ENCODE measurements around the gene TBXT.
"Not testable (repeated sequence)": the region's sequence is repeated elsewhere in the genome, so short reads cannot be mapped to it uniquely, and the experiment has no call there.

Gene TBXT

DNA sequence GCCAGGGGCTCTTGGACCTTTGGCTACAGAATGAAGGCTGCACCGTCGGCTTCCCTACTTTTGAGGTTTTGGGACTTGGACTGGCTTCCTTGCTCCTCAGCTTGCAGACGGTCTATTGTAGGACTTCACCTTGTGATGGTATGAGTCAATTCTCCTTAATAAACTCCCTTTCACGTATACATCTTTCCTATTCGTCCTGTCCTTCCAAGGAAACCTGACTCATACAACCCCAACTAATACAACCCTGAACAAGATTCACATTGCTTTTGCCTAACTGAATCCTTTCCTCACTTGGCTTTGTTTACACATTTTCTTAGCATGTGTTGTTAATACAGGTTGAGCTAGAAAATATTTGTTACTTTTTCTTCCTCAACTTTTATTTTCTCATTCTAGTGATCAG, 21.9 kb downstream of the TBXT start:
- FAIRE-seq (no peak), DNase-seq (ENCODE audit: insufficient read length) (no peak)

DNA sequence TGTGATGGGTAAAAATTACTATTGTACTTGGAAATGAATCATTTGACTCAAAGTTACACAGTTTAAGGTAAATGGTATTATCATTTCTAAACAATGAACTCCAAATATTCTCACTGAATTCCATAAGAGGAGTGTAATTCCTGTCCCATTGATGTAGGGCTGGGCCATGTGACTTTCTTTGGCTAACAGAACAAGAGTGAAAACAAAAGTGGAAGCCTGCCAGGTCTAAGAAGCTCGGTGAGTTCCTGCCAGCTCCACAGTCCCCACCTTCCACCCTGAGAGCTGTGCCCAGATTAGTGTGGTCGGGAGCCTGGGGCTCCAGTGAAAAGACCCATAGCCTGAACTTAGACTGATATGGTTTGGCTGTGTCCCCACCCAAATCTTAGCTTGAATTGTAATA, 24.6 kb downstream of the TBXT start:
- no peak for DNase-seq (ENCODE audit: insufficient read length)
- TF ChIP-seq POLR2AphosphoS5 (IDR thresholded peaks at IDR 0.05; ENCODE audit: low read depth, low read length) = no peak
- no peak for TF ChIP-seq POLR2A (IDR thresholded peaks at IDR 0.05; ENCODE audit: low read depth, low read length)
- no peak for TF ChIP-seq TAF1 (IDR thresholded peaks at IDR 0.05; ENCODE audit: borderline replicate concordance, low read depth, low read length)
- FAIRE-seq = no peak

More for the DNA sequence above, 21.9 kb downstream of the TBXT start:
- TF ChIP-seq POLR2AphosphoS5 (IDR thresholded peaks at IDR 0.05; ENCODE audit: low read depth, low read length) (no peak), POLR2A (IDR thresholded peaks at IDR 0.05; ENCODE audit: low read depth, low read length) (no peak), TAF1 (IDR thresholded peaks at IDR 0.05; ENCODE audit: borderline replicate concordance, low read depth, low read length) (no peak)

- TF ChIP-seq POLR2AphosphoS5 (IDR thresholded peaks at IDR 0.05; ENCODE audit: low read depth, low read length) = no peak
- no peak for TF ChIP-seq POLR2A (IDR thresholded peaks at IDR 0.05; ENCODE audit: low read depth, low read length)
- TF ChIP-seq TAF1 (IDR thresholded peaks at IDR 0.05; ENCODE audit: borderline replicate concordance, low read depth, low read length) = no peak
- DNase-seq (ENCODE audit: insufficient read length) = no peak
- FAIRE-seq = no peak
Measured at GRCh38 chr6:166127624-166128472, 39.8 kb downstream of the TBXT start.

DNA sequence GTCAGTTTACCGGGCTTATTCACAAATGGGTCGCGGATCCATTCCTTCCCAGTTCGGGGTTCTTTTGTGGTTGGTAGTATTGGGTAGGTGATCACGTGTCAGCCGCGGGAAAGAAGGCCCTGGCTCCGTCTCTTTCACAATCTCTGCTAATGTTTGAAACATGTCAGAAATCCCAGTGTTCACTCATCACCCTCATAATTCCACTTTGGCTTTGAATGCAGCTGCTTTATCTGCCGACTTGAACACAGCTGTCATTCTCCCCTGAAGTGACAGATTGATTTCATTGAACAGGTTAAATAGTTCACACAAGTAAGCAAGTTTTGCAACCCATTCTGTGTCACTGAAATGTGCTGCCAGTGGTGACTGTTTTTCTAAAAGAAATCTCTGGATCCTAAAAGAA, 44.5 kb downstream of the TBXT start:
- DNase-seq (ENCODE audit: insufficient read length); FAIRE-seq: not testable (repeated sequence)

- no peak for TF ChIP-seq POLR2AphosphoS5 (IDR thresholded peaks at IDR 0.05; ENCODE audit: low read depth, low read length)
- TF ChIP-seq POLR2A (IDR thresholded peaks at IDR 0.05; ENCODE audit: low read depth, low read length) = no peak
- no peak for TF ChIP-seq TAF1 (IDR thresholded peaks at IDR 0.05; ENCODE audit: borderline replicate concordance, low read depth, low read length)
- DNase-seq (ENCODE audit: insufficient read length) (no peak), FAIRE-seq (no peak)
Measured at GRCh38 chr6:166121726-166122125, 45.9 kb downstream of the TBXT start.

DNA sequence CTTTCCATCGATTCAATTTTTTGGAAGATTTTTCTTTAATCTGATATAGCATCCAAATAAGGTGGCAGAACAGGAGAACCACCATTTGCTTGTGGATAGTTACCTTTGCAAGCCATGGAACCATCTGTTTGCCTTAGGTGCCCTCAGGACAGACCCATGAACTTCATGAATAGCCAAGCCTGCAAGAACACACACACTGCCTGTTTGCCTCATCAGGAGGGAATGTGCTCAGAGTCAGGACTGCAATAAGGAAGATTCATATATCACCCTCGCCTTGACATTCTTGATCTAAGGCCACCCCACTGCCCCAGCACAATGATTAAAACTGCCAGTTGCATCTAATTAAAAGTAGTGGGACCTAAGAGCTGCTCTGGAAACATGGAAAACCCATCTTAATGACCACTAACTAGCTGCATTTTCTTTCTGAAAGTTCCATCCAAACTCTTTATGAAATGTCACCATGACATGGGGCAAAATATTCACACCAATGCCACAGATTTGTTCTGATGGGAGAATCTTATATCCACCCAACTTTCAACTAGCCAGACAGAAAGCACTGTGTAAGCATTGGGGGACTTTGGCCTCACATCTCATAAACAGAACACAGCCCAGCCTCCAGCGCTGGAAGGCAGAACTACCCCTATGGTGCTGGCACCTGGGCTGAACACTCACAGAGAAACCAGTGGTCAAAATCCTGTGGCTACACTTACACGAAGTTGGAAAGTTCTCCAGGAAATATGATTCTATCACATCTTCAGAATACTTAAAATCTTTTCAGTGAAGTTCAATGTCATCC, 48.3 kb downstream of the TBXT start:
- TF ChIP-seq POLR2AphosphoS5 (IDR thresholded peaks at IDR 0.05; ENCODE audit: low read depth, low read length) (no peak), TAF1 (IDR thresholded peaks at IDR 0.05; ENCODE audit: borderline replicate concordance, low read depth, low read length) (no peak), POLR2A (IDR thresholded peaks at IDR 0.05; ENCODE audit: low read depth, low read length) (no peak)
- no peak for FAIRE-seq
- DNase-seq (ENCODE audit: insufficient read length) = no peak

DNA sequence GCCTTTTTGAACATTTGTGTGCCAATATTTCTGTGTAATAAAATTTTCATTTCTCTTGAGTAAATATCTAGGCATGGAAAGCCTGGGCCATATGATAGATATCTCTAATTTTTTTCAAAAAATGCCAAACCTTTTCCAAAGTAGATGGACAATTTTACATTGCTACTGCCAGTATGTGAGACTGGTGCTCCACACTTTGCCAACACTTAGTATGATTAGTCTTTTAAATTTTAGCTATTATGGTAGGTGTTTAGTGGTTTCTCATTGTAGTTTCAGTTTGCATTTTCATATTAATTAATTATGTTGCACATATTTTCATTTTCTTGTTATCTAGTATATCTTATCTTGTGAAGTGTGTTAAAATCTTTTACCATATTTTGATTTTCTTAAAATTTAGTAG, 52.0 kb downstream of the TBXT start:
- FAIRE-seq (no peak), DNase-seq (ENCODE audit: insufficient read length) (no peak)
- TF ChIP-seq POLR2A (IDR thresholded peaks at IDR 0.05; ENCODE audit: low read depth, low read length) = no peak
- TF ChIP-seq POLR2AphosphoS5 (IDR thresholded peaks at IDR 0.05; ENCODE audit: low read depth, low read length) = no peak
- no peak for TF ChIP-seq TAF1 (IDR thresholded peaks at IDR 0.05; ENCODE audit: borderline replicate concordance, low read depth, low read length)

DNA sequence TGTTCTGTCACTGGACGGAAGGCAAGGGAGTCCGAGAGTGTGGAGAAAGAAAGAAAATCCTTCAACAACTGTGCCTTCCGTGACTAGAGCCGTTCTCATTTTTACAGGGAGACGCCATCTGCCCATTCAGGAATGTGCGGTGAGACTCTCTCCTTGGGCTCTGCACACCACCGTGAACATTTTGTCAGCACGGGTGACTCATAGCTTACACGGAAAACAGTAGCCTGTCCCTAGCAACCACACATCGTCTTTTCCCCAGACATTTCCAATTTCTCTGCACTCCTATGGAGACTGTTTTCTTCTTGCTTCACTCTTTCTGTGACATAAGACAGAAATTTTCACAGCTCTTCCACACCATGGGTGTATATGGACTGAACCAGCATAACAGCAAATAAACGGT, 55.1 kb downstream of the TBXT start:
- no peak for DNase-seq (ENCODE audit: insufficient read length)
- FAIRE-seq = no peak
- TF ChIP-seq POLR2A (IDR thresholded peaks at IDR 0.05; ENCODE audit: low read depth, low read length) = no peak
- no peak for TF ChIP-seq TAF1 (IDR thresholded peaks at IDR 0.05; ENCODE audit: borderline replicate concordance, low read depth, low read length)

GRCh38 chr6:166109608-166110007, 58.0 kb downstream of the TBXT start:
- TF ChIP-seq POLR2A (IDR thresholded peaks at IDR 0.05; ENCODE audit: low read depth, low read length) = no peak
- no peak for TF ChIP-seq POLR2AphosphoS5 (IDR thresholded peaks at IDR 0.05; ENCODE audit: low read depth, low read length)
- no peak for TF ChIP-seq TAF1 (IDR thresholded peaks at IDR 0.05; ENCODE audit: borderline replicate concordance, low read depth, low read length)
- FAIRE-seq = no peak

More at GRCh38 chr6:166109608-166110007, 58.0 kb downstream of the TBXT start:
- DNase-seq (ENCODE audit: insufficient read length) = no peak

Data from GM12892 (cell line).